MCF 10A (cell line): ENCODE measurements around the gene SLC6A7. TPM values are rescaled to one million over a fixed set of nuclear protein-coding genes. Genes with fewer than 3 reads are reported as not detected.

ENCODE experiments used
- BruUV-seq: library from RNA; stranded (reverse); fragments of 400-500 nt; replicated peaks from 2 replicates; lab custom pipeline; 2021; lab: Mats Ljungman, UMichigan
- CTCF ChIA-PET: fragments of 300-600 bp; sonication (Branson Sonifier 250); formaldehyde crosslinking; extraction: SDS; loops from one replicate; lab custom pipeline; 2021; ENCODE audit warnings: antibody characterized with exemption, inconsistent platforms; lab: Yijun Ruan, JAX
- POLR2A ChIA-PET: fragments of 300-600, 350-650 bp; sonication (Branson Sonifier 250); formaldehyde crosslinking; extraction: SDS; loops from one replicate; lab custom pipeline; 2020; ENCODE audit warnings: antibody characterized with exemption, inconsistent platforms; lab: Yijun Ruan, JAX
- DNase-seq: peaks from one replicate; pipeline ENCODE4 v3.0.0-alpha.2; 2018; ENCODE audit not compliant: unreplicated experiment
- H3K27ac Mint-ChIP-seq: one replicate; pipeline ENCODE4 v1.8.0; 2022; ENCODE audit warnings: mild to moderate bottlenecking, low read depth, mixed read lengths; ENCODE audit not compliant: unreplicated experiment
- H3K27me3 Mint-ChIP-seq: one replicate; pipeline ENCODE4 v1.8.0; 2022; ENCODE audit warnings: mixed read lengths; ENCODE audit not compliant: insufficient read depth, unreplicated experiment
- H3K36me3 Mint-ChIP-seq: one replicate; pipeline ENCODE4 v1.8.0; 2022; ENCODE audit warnings: mild to moderate bottlenecking, moderate library complexity, mixed read lengths; ENCODE audit not compliant: insufficient read depth, unreplicated experiment
- H3K4me1 Mint-ChIP-seq: one replicate; pipeline ENCODE4 v1.8.0; 2022; ENCODE audit warnings: mixed read lengths; ENCODE audit not compliant: insufficient read depth, unreplicated experiment
- H3K4me3 Mint-ChIP-seq: one replicate; pipeline ENCODE4 v1.8.0; 2022; ENCODE audit warnings: mild to moderate bottlenecking, moderate library complexity, mixed read lengths; ENCODE audit not compliant: unreplicated experiment
- H3K9me3 Mint-ChIP-seq: one replicate; pipeline ENCODE4 v1.8.0; 2022; ENCODE audit warnings: mixed read lengths; ENCODE audit not compliant: unreplicated experiment
- intact Hi-C: fragments of 100-400 bp; cut with micrococcal nuclease; formaldehyde crosslinking; loops from 2 replicates; pipeline ENCODE4 v1.14.1; 2022
- total RNA-seq: library from RNA; stranded (reverse); gene quantifications from 2 replicates; pipeline ENCODE4 v1.2.3, GENCODE V29; 2022
- TF ChIP-seq, protein P1 (sequence below): fragments of 200-600 bp; IDR thresholded peaks from one replicate; pipeline ENCODE4 v1.8.0; 2022; ENCODE audit warnings: antibody characterized with exemption, mild to moderate bottlenecking; ENCODE audit not compliant: unreplicated experiment

Gene SLC6A7
- total RNA-seq, 1 experiment from 2014 or later = not detected

DNA sequence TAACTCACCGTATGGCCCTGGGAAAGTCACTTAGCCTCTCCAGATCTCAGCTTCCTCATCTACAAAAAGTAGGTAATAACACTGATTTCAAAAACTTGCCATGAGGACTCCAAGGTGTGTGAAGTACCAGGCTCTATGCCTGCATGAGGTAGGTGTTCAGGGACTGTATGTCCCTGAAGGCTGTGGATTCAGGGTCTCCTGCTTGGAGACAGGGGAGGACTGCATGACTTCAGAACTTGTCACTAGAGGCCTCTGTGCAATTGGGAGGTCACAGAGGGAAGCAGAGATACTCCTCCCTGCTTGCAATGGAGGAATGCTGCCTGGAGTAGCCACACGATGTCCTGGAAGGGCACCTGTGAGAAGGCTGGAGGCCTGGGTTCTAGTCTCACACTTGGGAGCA, 36.4 kb upstream of the SLC6A7 start:
- Mint-ChIP-seq H3K4me3 (no peak overlapping the region), H3K27me3 (no peaks in the 10 kb centered on the region)
- intact Hi-C loops = no loop called here

DNA sequence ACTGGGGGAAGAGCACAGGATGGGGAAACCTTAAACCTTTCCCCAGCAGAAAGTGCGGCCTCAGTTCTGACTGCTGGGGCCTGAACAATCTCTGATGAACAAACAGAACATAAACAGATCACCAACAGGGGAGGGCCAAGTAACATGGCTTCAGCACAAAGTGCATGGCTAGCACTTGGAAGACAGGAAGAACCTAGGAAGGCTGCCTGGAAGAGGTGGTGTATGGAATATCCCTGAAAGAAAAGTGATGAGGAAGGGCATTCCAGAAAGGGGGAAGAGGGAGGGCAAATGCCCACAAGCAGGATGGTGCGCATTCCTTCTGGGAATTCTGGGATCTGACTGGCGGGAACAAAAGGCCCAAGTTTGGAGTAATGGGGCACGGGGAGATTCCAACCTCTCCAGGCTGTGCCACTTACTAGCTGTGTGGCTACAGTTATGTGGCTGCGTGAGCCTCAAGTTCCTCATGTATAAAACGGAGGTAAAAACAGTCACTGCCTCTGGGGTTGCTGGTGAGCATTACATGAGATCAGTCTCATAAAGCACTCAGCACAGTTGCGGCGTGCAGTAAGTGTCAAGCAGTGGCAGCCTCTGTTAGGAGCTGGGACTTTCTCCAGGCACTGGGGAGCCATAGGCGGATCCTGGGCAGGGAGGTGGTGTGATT, 35.8 kb upstream of the SLC6A7 start:
- TF ChIP-seq, protein P1, sequence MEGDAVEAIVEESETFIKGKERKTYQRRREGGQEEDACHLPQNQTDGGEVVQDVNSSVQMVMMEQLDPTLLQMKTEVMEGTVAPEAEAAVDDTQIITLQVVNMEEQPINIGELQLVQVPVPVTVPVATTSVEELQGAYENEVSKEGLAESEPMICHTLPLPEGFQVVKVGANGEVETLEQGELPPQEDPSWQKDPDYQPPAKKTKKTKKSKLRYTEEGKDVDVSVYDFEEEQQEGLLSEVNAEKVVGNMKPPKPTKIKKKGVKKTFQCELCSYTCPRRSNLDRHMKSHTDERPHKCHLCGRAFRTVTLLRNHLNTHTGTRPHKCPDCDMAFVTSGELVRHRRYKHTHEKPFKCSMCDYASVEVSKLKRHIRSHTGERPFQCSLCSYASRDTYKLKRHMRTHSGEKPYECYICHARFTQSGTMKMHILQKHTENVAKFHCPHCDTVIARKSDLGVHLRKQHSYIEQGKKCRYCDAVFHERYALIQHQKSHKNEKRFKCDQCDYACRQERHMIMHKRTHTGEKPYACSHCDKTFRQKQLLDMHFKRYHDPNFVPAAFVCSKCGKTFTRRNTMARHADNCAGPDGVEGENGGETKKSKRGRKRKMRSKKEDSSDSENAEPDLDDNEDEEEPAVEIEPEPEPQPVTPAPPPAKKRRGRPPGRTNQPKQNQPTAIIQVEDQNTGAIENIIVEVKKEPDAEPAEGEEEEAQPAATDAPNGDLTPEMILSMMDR = no peak
- no peak overlapping the region for H3K4me3 Mint-ChIP-seq
- intact Hi-C loops = no loop called here
- peaks cover 6% of the 10 kb centered on the region for H3K4me1 Mint-ChIP-seq
- ChIA-PET POLR2A (no interaction called here), CTCF (interaction anchor here (0.6 to 2.9 kb wide), 7 partner anchors 8 to 253 kb away, joined by 3 to 11 read pairs (median 5); no protein-coding TSS in a partner anchor)
- no peaks in the 10 kb centered on the region for H3K9me3 Mint-ChIP-seq
- DNase-seq = no peak
- H3K27ac Mint-ChIP-seq = no peak overlapping the region
- H3K36me3 Mint-ChIP-seq = no peaks in the 10 kb centered on the region
- no peaks in the 10 kb centered on the region for H3K27me3 Mint-ChIP-seq
- no TSS peak for BruUV-seq

More for the DNA sequence above, 36.4 kb upstream of the SLC6A7 start:
- POLR2A ChIA-PET = no interaction called here
- no TSS peak for BruUV-seq
- no peak for DNase-seq
- H3K9me3 Mint-ChIP-seq = no peaks in the 10 kb centered on the region
- TF ChIP-seq, protein P1 = no peak
- CTCF ChIA-PET = interaction anchor here (0.9 to 2.9 kb wide), 8 partner anchors 9 to 253 kb away, joined by 3 to 11 read pairs (median 4); no protein-coding TSS in a partner anchor
- H3K4me1 Mint-ChIP-seq = peaks cover 6% of the 10 kb centered on the region
- no peaks in the 10 kb centered on the region for H3K36me3 Mint-ChIP-seq
- no peak overlapping the region for H3K27ac Mint-ChIP-seq

DNA sequence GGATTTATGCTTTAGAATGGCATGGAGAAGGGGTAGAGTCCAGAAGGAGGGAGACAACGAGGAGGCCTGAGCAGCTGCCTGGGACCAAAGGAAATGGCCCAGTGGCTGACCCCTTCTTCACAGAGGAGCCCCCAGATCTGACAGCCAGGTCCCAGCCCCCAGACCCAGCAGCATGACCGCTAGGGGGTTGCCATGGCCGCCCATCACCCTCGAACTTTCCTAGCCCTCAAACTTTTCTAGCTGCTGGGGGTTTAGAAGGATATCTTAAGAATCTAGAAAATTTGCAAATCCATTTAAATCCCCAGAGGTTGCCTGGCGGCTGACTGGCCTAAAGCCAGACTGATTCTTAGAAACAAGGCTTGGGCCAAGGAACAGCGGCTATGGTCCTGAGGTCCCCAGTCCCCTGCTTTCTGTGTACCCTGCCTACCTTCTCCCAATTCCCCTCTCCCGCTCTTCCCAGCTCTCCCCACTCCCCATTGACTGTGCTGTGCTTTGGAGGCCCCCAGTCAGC, 35.2 kb upstream of the SLC6A7 start:
- H3K9me3 Mint-ChIP-seq = no peaks in the 10 kb centered on the region
- peaks cover 6% of the 10 kb centered on the region for H3K4me1 Mint-ChIP-seq
- ChIA-PET CTCF (interaction anchor here (0.6 to 1.7 kb wide), 5 partner anchors 14 to 210 kb away, joined by 3 to 6 read pairs (median 4); no protein-coding TSS in a partner anchor), POLR2A (no interaction called here)
- H3K36me3 Mint-ChIP-seq = no peaks in the 10 kb centered on the region
- no peak overlapping the region for H3K27ac Mint-ChIP-seq
- TF ChIP-seq, protein P1 = no peak
- intact Hi-C loops = no loop called here
- H3K4me3 Mint-ChIP-seq = no peak overlapping the region
- H3K27me3 Mint-ChIP-seq = no peaks in the 10 kb centered on the region
- no peak for DNase-seq
- BruUV-seq = no TSS peak

DNA sequence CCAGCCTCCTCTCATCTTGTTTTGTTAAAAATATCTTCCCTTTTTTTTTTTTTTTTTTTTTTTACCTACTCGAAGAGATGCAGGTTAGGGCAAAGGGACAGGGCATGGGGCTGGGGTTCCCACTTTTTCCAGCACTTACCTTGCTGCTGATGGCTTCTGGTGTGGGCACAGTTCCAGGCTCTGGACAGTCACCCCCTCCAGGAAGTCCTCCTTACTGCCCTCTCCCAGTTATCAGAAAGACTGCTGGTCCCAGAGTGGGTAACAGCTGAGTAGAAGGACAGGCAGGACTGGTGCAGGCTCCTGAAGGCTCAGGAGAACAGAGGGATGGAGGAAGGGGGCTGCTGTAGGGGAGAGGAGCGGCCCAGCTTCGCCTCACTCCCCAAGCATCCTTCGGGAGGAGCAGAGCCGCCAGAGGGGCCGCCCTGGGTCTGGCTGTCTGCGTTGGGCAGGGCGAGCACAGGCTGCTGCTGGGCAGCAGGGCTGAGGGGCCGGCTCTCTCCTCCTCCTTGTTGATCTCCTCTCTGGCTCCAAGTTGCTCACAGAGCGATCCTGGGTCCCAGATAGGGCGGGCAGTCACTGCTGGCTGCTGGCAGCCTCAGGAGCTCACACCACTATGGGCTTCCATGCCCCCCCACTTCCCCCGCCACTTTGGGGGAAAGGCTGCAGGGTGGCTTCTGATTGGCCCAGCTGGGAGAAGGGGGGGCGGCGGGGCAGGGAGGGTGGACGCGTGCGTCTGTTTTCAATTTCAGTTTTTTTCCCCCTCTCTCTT, 34.4 kb upstream of the SLC6A7 start, which contains the start of gene PDGFRB:
PDGFRB (minus strand) TSS at position 588 of the 769 bp plus-strand sequence. CDS start 18,798 bp downstream, outside the sequence.
- Mint-ChIP-seq H3K27ac (no peak within 1 kb of the TSS), H3K4me3 (no peak within 1 kb of the TSS), H3K27me3 (no peaks in the 10 kb centered on the region), H3K9me3 (no peaks in the 10 kb centered on the region), H3K36me3 (no peaks in the 10 kb centered on the region), H3K4me1 (peaks cover 6% of the 10 kb centered on the region)
- BruUV-seq = no TSS peak
- intact Hi-C loops = no loop called here
- CTCF ChIA-PET = interaction anchor here (1.7 kb wide), 1 partner anchor 13 kb away, joined by 5 read pairs; no protein-coding TSS in a partner anchor
- POLR2A ChIA-PET = no interaction called here
- TF ChIP-seq, protein P1 = no peak
- no peak for DNase-seq
